NB4 (cell line): ENCODE data around the gene FA2H.

Source experiments
- CTCF ChIP-seq: IDR thresholded peaks from one replicate; pipeline ENCODE4 v1.5.1; 2012; ENCODE audit warnings: low read depth, low read length
- MYC ChIP-seq: IDR thresholded peaks from 2 replicates; pipeline ENCODE4 v1.6.1; 2011; ENCODE audit warnings: low read depth, low read length
- POLR2A ChIP-seq: IDR thresholded peaks from 2 replicates; pipeline ENCODE4 v1.6.1; 2011; ENCODE audit warnings: mild to moderate bottlenecking; ENCODE audit not compliant: insufficient read length; ENCODE audit errors: extremely low read depth
- TF ChIP-seq, protein P1 (sequence below): IDR thresholded peaks from 2 replicates; pipeline ENCODE4 v1.6.1; 2011; ENCODE audit warnings: low read depth, low read length

GRCh38 chr16:74735162-74735452 is 39.5 kb downstream of the FA2H start:
- TF ChIP-seq CTCF (no peak), POLR2A (no peak), MYC (no peak)
- TF ChIP-seq, protein P1, sequence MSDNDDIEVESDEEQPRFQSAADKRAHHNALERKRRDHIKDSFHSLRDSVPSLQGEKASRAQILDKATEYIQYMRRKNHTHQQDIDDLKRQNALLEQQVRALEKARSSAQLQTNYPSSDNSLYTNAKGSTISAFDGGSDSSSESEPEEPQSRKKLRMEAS, result no peak
